A549 treated with CORT108297 at 1 μM for 4 hours (cell line): ENCODE data around the gene PIGBOS1. TPM values are rescaled to one million over a fixed set of nuclear protein-coding genes. Genes with fewer than 3 reads are reported as not detected.

ENCODE experiments used
- total RNA-seq: library from RNA; stranded (reverse); fragments of 200-300 nt; extraction: Qiagen RNA extraction; gene quantifications from 5 replicates; pipeline ENCODE4 v1.2.3, GENCODE V29; 2022

PIGBOS1 gene, protein sequence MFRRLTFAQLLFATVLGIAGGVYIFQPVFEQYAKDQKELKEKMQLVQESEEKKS
- total RNA-seq: 22.7 to 29.3 TPM (median 27.0 TPM) in 5 replicates

DNA sequence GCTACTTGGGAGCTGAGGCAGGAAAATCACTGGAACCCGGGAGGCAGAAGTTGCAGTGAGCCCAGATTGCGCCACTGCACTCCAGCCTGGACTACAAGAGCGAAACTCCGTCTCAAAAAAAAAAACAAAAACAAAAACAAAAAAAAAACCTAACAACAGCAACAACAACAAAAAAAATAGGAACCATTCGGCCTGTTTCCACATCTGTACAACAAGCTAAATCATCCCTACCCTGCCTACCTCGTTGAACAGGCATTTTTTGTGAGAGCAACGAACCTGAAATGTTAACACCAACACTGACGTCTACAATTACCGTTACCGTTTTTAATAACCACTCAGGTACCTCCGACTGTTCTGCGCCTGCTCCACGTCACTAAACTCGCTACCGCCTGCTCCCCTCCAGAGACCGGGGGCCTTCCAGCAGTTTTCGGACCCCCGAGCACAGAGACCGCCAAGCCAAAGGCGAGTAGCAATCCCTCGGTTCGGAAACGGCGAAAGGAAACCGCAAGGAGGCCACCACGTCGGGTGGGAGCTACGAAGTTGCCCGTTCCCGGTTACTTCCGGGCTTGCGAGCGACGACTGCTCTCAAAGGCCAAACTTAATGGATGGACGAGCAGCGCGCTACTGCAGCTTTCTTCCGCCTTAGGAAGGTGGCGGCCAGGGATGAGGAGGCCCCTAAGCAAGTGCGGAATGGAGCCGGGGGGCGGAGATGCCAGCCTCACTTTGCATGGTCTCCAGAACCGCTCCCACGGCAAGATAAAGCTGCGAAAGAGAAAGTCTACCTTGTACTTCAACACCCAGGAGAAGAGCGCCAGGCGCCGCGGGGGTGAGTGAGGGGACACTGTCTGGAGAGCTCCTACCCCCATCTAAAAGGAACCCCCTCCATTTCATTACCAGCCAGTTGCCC, at the start of gene PIGBOS1, which contains the start of gene PIGB:
TSS of gene PIGBOS1 (minus strand) at position 536 of the 907 bp plus-strand sequence. CDS start 1,331 bp downstream, outside the sequence.
TSS of gene PIGB (plus strand) at position 635 of the 907 bp plus-strand sequence. CDS start at position 664, 29 bp downstream.

DNA sequence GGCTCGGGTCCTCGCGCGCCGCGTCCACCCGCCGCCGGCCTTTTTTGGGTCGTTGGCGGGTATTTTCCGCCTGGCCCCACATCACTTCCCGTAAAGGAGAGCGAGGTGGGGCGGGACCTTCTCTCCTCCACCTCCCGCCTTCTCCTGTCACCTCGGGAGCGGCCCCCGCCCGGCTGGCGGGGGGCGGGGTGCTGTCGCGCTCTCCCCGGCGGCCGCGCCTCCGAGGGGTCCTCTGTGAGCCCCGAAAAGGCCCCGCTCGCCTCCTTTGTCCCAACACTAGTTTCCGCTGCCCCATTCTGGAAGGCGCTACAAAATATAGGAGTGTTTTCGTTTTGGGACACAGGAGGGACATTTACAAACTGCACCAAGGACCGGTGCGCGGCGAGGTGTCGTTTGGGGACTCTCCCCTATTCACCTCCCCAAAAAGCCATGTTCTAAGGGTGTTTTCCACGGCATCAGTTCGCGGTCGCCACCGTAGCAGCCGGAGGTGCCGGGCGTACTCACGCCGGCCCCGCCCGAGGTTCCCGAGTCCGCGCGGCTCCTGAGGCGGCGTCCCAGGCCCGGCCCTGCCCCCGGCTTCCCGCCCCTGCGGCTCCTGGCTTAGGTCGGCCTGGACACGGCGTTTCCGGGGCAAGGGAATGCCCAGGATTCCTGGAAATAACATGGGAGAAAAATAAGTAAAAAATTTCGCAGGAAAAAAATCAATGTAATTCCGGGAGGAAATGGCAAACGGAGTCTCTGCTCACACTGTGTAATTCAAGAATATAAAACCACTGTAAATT, 29.0 kb downstream of the PIGBOS1 start, which contains the start of gene RAB27A:
TSS of gene RAB27A (minus strand) at position 68 of the 782 bp plus-strand sequence. CDS start 54,879 bp downstream, outside the sequence.

Other genes with a start within 250 kb of the PIGBOS1 start
- 95.5 to 119 TPM (median 98.6 TPM) in 5 replicates for gene RSL24D1, start 122.2 kb downstream of the PIGBOS1 start, total RNA-seq
- gene RAB27A, start 29.3 kb downstream of the PIGBOS1 start, total RNA-seq: 8.3 to 12.2 TPM (median 12.0 TPM) in 5 replicates
- 12.0 to 14.4 TPM (median 12.2 TPM) in 5 replicates for gene PIGB, start 99 bp upstream of the PIGBOS1 start, total RNA-seq
- gene CCPG1, start 89.2 kb upstream of the PIGBOS1 start, total RNA-seq: 34.0 to 41.3 TPM (median 36.5 TPM) in 5 replicates
- 4.3 to 4.8 TPM (median 4.6 TPM) in 5 replicates for gene PIERCE2, start 89.4 kb upstream of the PIGBOS1 start, total RNA-seq
- gene DNAAF4, start 189.1 kb upstream of the PIGBOS1 start, total RNA-seq: 7.6 to 11.0 TPM (median 9.5 TPM) in 5 replicates